ENCODE results near the gene MAB21L1.

MAB21L1 gene

GRCh38 chr13:35479038-35479492 is 2.6 kb upstream of the MAB21L1 start:
- no peak for DNase-seq

GRCh38 chr13:35478271-35479037 is 2.0 kb upstream of the MAB21L1 start:
- no peak for DNase-seq

- DNase-seq = no peak
Measured at GRCh38 chr13:35477386-35477946, 977 bp upstream of the MAB21L1 start.

GRCh38 chr13:35475212-35475959 is 1.1 kb downstream of the MAB21L1 start:
- no peak for DNase-seq

- DNase-seq = no peak
Measured at GRCh38 chr13:35474496-35475211, 1.8 kb downstream of the MAB21L1 start.

GRCh38 chr13:35473802-35474201 is 2.7 kb downstream of the MAB21L1 start:
- no peak for DNase-seq

GRCh38 chr13:35473206-35473775 is 3.2 kb downstream of the MAB21L1 start:
- DNase-seq = no peak

- DNase-seq = no peak
Measured at GRCh38 chr13:35472323-35472881, 4.1 kb downstream of the MAB21L1 start.

- DNase-seq = no peak
Measured at GRCh38 chr13:35471706-35472322, 4.7 kb downstream of the MAB21L1 start.

GRCh38 chr13:35470671-35471661 is 5.5 kb downstream of the MAB21L1 start:
- DNase-seq = no peak

- DNase-seq = no peak
Measured at GRCh38 chr13:35469806-35470525, 6.5 kb downstream of the MAB21L1 start.

GRCh38 chr13:35468195-35468594 is 8.3 kb downstream of the MAB21L1 start:
- no peak for DNase-seq

- no peak for DNase-seq
Measured at GRCh38 chr13:35465371-35465770, 11.1 kb downstream of the MAB21L1 start.

GRCh38 chr13:35460061-35460460 is 16.4 kb downstream of the MAB21L1 start:
- DNase-seq = no peak

GRCh38 chr13:35457258-35457657 is 19.2 kb downstream of the MAB21L1 start:
- no peak for DNase-seq

- no peak for DNase-seq
Measured at GRCh38 chr13:35455022-35455421, 21.5 kb downstream of the MAB21L1 start.

- DNase-seq = no peak
Measured at GRCh38 chr13:35449821-35450220, 26.7 kb downstream of the MAB21L1 start.

GRCh38 chr13:35448465-35448864 is 28.0 kb downstream of the MAB21L1 start:
- DNase-seq = no peak
